Activated CD8-positive, alpha-beta memory T cell treated with anti-CD3 and anti-CD28 coated beads, Interleukin-2, amount 10 ng/mL, durations not matched to agents 7 days and 5 days (primary cell): ENCODE measurements around the gene CLCN7. TPM values are rescaled to one million over a fixed set of nuclear protein-coding genes. Genes with fewer than 3 reads are reported as not detected.

Source experiments
- total RNA-seq, 2 experiments: library from RNA; stranded (reverse); gene quantifications; one replicate each; pipeline ENCODE4 v1.2.3, GENCODE V29; 2021

Gene CLCN7
- total RNA-seq, 2 experiments from 2014 or later: 53.0 to 60.5 TPM

Other genes starting within 250 kb of the CLCN7 start
- not detected for gene TPSG1, start 249.8 kb downstream of the CLCN7 start, total RNA-seq
- not detected for gene TPSB2, start 244.8 kb downstream of the CLCN7 start, total RNA-seq
- gene TPSAB1, start 234.3 kb downstream of the CLCN7 start, total RNA-seq: not detected
- gene TPSD1, start 219.0 kb downstream of the CLCN7 start, total RNA-seq: not detected
- gene UBE2I, start 165.4 kb downstream of the CLCN7 start, total RNA-seq: 100 to 1,000 TPM; 224 to 253 TPM
- under 1 TPM; 0.45 to 0.53 TPM for gene BAIAP3, start 141.4 kb downstream of the CLCN7 start, total RNA-seq
- 10 to 100 TPM; 52.9 to 57.8 TPM for gene TSR3, start 123.2 kb downstream of the CLCN7 start, total RNA-seq
- 10 to 100 TPM; 29.3 to 33.0 TPM for gene GNPTG, start 123.1 kb downstream of the CLCN7 start, total RNA-seq
- 10 to 100 TPM; 30.1 to 43.0 TPM for gene UNKL, start 60.3 kb downstream of the CLCN7 start, total RNA-seq
- gene UQCC4, start 54.3 kb downstream of the CLCN7 start, total RNA-seq: 10 to 100 TPM; 15.7 to 18.5 TPM
- gene PERCC1, start 44.0 kb downstream of the CLCN7 start, total RNA-seq: under 1 TPM in 1 of 2 experiments, not detected in 1; 0.33 TPM
- 1 to 10 TPM; 2.0 to 2.9 TPM for gene CCDC154, start 30.5 kb downstream of the CLCN7 start, total RNA-seq
- not detected for gene PTX4, start 13.9 kb upstream of the CLCN7 start, total RNA-seq
- 10 to 100 TPM; 60.7 to 63.8 TPM for gene TELO2, start 18.3 kb upstream of the CLCN7 start, total RNA-seq
- 10 to 100 TPM; 34.7 to 37.1 TPM for gene TMEM204, start 58.6 kb upstream of the CLCN7 start, total RNA-seq
- gene IFT140, start 137.0 kb upstream of the CLCN7 start, total RNA-seq: 1 to 10 TPM; 6.3 to 8.3 TPM
- gene CRAMP1, start 137.3 kb upstream of the CLCN7 start, total RNA-seq: 10 to 100 TPM; 26.8 to 31.1 TPM
- gene JPT2, start 203.3 kb upstream of the CLCN7 start, total RNA-seq: 10 to 100 TPM; 55.0 to 62.4 TPM
- gene MAPK8IP3, start 231.2 kb upstream of the CLCN7 start, total RNA-seq: 100 to 1,000 TPM in 1 of 2 experiments, 10 to 100 TPM in 1; 78.9 to 101 TPM